Activated T-cell treated with anti-CD3 and anti-CD28 coated beads, Interleukin-2, amount 50 U/mL, for 24 hours (primary cell): ENCODE measurements around the gene KLHL13.
"Not testable (repeated sequence)": the region's sequence is repeated elsewhere in the genome, so short reads cannot be mapped to it uniquely, and the experiment has no call there.

Experiments
- DNase-seq: peaks from one replicate; pipeline ENCODE4 v3.0.0-alpha.2; 2020
- H3K27ac Mint-ChIP-seq: 2 replicates; pipeline ENCODE4 v1.8.0; 2020; ENCODE audit warnings: mild to moderate bottlenecking, mixed read lengths
- H3K27me3 Mint-ChIP-seq: 2 replicates; pipeline ENCODE4 v1.8.0; 2020; ENCODE audit warnings: mixed read lengths
- H3K36me3 Mint-ChIP-seq: 2 replicates; pipeline ENCODE4 v1.8.0; 2020; ENCODE audit warnings: low read depth, mixed read lengths
- H3K4me1 Mint-ChIP-seq: 2 replicates; pipeline ENCODE4 v1.8.0; 2020; ENCODE audit warnings: low read depth, mixed read lengths
- H3K4me3 Mint-ChIP-seq: 2 replicates; pipeline ENCODE4 v1.8.0; 2020; ENCODE audit warnings: mild to moderate bottlenecking, moderate library complexity, mixed read lengths
- H3K9me3 Mint-ChIP-seq: 2 replicates; pipeline ENCODE4 v1.8.0; 2020; ENCODE audit warnings: mixed read lengths

KLHL13 gene

GRCh38 chrX:118116713-118117550 is at the start of gene KLHL13:
Gene KLHL13 (minus strand): TSS chrX:118116810. CDS start chrX:118028473, 88,337 bp downstream.
- H3K9me3 Mint-ChIP-seq: no peaks in the 10 kb centered on the region
- peak within 1 kb of the TSS; percentile 67 for H3K4me3 Mint-ChIP-seq
- peak within 1 kb of the TSS; percentile 39 for H3K27ac Mint-ChIP-seq
- peaks cover 53% of the 10 kb centered on the region for H3K27me3 Mint-ChIP-seq
- no peaks in the 10 kb centered on the region for H3K36me3 Mint-ChIP-seq
- peaks cover 5% of the 10 kb centered on the region for H3K4me1 Mint-ChIP-seq
- peak; percentile 41 for DNase-seq

GRCh38 chrX:118164138-118164537 is 47.5 kb upstream of the KLHL13 start:
- no peak for DNase-seq

GRCh38 chrX:118156953-118157608 is 40.5 kb upstream of the KLHL13 start:
- H3K27me3 Mint-ChIP-seq: peaks cover 3% of the 10 kb centered on the region
- H3K27ac Mint-ChIP-seq: no peak overlapping the region
- H3K36me3 Mint-ChIP-seq: no peaks in the 10 kb centered on the region
- no peaks in the 10 kb centered on the region for H3K4me1 Mint-ChIP-seq
- H3K9me3 Mint-ChIP-seq: no peaks in the 10 kb centered on the region
- no peak for DNase-seq
- H3K4me3 Mint-ChIP-seq: no peak overlapping the region

More at GRCh38 chrX:118164138-118164537, 47.5 kb upstream of the KLHL13 start:
- H3K9me3 Mint-ChIP-seq: no peaks in the 10 kb centered on the region
- no peak overlapping the region for H3K4me3 Mint-ChIP-seq
- peaks cover 23% of the 10 kb centered on the region for H3K27me3 Mint-ChIP-seq
- no peak overlapping the region for H3K27ac Mint-ChIP-seq
- H3K4me1 Mint-ChIP-seq: no peaks in the 10 kb centered on the region
- H3K36me3 Mint-ChIP-seq: no peaks in the 10 kb centered on the region

- H3K27ac Mint-ChIP-seq: no peak overlapping the region
- no peak overlapping the region for H3K4me3 Mint-ChIP-seq
- DNase-seq: no peak
- H3K27me3 Mint-ChIP-seq: peaks cover 3% of the 10 kb centered on the region
- H3K4me1 Mint-ChIP-seq: no peaks in the 10 kb centered on the region
- H3K9me3 Mint-ChIP-seq: no peaks in the 10 kb centered on the region
- no peaks in the 10 kb centered on the region for H3K36me3 Mint-ChIP-seq
Observed at GRCh38 chrX:118156254-118156952, 39.8 kb upstream of the KLHL13 start.

- Mint-ChIP-seq H3K4me3 (no peak overlapping the region), H3K27me3 (peaks cover 3% of the 10 kb centered on the region), H3K36me3 (no peaks in the 10 kb centered on the region), H3K9me3 (no peaks in the 10 kb centered on the region), H3K27ac (no peak overlapping the region), H3K4me1 (no peaks in the 10 kb centered on the region)
- no peak for DNase-seq
Observed at GRCh38 chrX:118153270-118153669, 36.7 kb upstream of the KLHL13 start.

- Mint-ChIP-seq H3K9me3 (no peaks in the 10 kb centered on the region), H3K36me3 (no peaks in the 10 kb centered on the region), H3K27ac (no peak overlapping the region), H3K4me1 (no peaks in the 10 kb centered on the region), H3K4me3 (no peak overlapping the region), H3K27me3 (peaks cover 3% of the 10 kb centered on the region)
- no peak for DNase-seq
Observed at GRCh38 chrX:118152721-118153120, 36.1 kb upstream of the KLHL13 start.

GRCh38 chrX:118148737-118149136 is 32.1 kb upstream of the KLHL13 start:
- peaks cover 7% of the 10 kb centered on the region for H3K27me3 Mint-ChIP-seq
- H3K4me1 Mint-ChIP-seq: no peaks in the 10 kb centered on the region
- no peak overlapping the region for H3K4me3 Mint-ChIP-seq
- no peak for DNase-seq
- H3K9me3 Mint-ChIP-seq: no peaks in the 10 kb centered on the region
- no peaks in the 10 kb centered on the region for H3K36me3 Mint-ChIP-seq
- no peak overlapping the region for H3K27ac Mint-ChIP-seq

- H3K27ac Mint-ChIP-seq, H3K36me3 Mint-ChIP-seq, H3K9me3 Mint-ChIP-seq, H3K4me1 Mint-ChIP-seq, DNase-seq, H3K4me3 Mint-ChIP-seq: not testable (repeated sequence)
- peaks cover 13% of the 10 kb centered on the region for H3K27me3 Mint-ChIP-seq
Observed at GRCh38 chrX:118147771-118148170, 31.2 kb upstream of the KLHL13 start.

- H3K27ac Mint-ChIP-seq: no peak overlapping the region
- DNase-seq: no peak
- no peaks in the 10 kb centered on the region for H3K9me3 Mint-ChIP-seq
- no peaks in the 10 kb centered on the region for H3K36me3 Mint-ChIP-seq
- peaks cover 13% of the 10 kb centered on the region for H3K27me3 Mint-ChIP-seq
- no peaks in the 10 kb centered on the region for H3K4me1 Mint-ChIP-seq
- no peak overlapping the region for H3K4me3 Mint-ChIP-seq
Observed at GRCh38 chrX:118143578-118143977, 27.0 kb upstream of the KLHL13 start.

- no peak for DNase-seq
- Mint-ChIP-seq H3K27me3 (peaks cover 6% of the 10 kb centered on the region), H3K36me3 (no peaks in the 10 kb centered on the region), H3K9me3 (no peaks in the 10 kb centered on the region), H3K27ac (no peak overlapping the region), H3K4me1 (no peaks in the 10 kb centered on the region), H3K4me3 (no peak overlapping the region)
Observed at GRCh38 chrX:118131336-118131735, 14.7 kb upstream of the KLHL13 start.

- peaks cover 6% of the 10 kb centered on the region for H3K27me3 Mint-ChIP-seq
Observed at GRCh38 chrX:118129681-118130080, 13.1 kb upstream of the KLHL13 start.

GRCh38 chrX:118128724-118129123 is 12.1 kb upstream of the KLHL13 start:
- no peaks in the 10 kb centered on the region for H3K9me3 Mint-ChIP-seq

More at GRCh38 chrX:118129681-118130080, 13.1 kb upstream of the KLHL13 start:
- H3K9me3 Mint-ChIP-seq: no peaks in the 10 kb centered on the region
- no peaks in the 10 kb centered on the region for H3K36me3 Mint-ChIP-seq
- H3K27ac Mint-ChIP-seq: no peak overlapping the region
- no peaks in the 10 kb centered on the region for H3K4me1 Mint-ChIP-seq
- no peak overlapping the region for H3K4me3 Mint-ChIP-seq
- no peak for DNase-seq

GRCh38 chrX:118126286-118126685 is 9.7 kb upstream of the KLHL13 start:
- Mint-ChIP-seq H3K27ac (no peak overlapping the region), H3K4me3 (no peak overlapping the region), H3K27me3 (peaks cover 5% of the 10 kb centered on the region), H3K36me3 (no peaks in the 10 kb centered on the region), H3K4me1 (no peaks in the 10 kb centered on the region), H3K9me3 (no peaks in the 10 kb centered on the region)
- no peak for DNase-seq

More at GRCh38 chrX:118128724-118129123, 12.1 kb upstream of the KLHL13 start:
- Mint-ChIP-seq H3K27ac (no peak overlapping the region), H3K4me1 (no peaks in the 10 kb centered on the region), H3K4me3 (no peak overlapping the region), H3K36me3 (no peaks in the 10 kb centered on the region), H3K27me3 (peaks cover 6% of the 10 kb centered on the region)
- no peak for DNase-seq

- not testable (repeated sequence) for H3K36me3 Mint-ChIP-seq, H3K4me1 Mint-ChIP-seq, H3K4me3 Mint-ChIP-seq, H3K9me3 Mint-ChIP-seq, DNase-seq, H3K27ac Mint-ChIP-seq
- H3K27me3 Mint-ChIP-seq: peaks cover 16% of the 10 kb centered on the region
Observed at GRCh38 chrX:118124243-118124642, 7.6 kb upstream of the KLHL13 start.
